Breast epithelium (tissue), 3 donors: ENCODE measurements around the gene RUBCN.

Source experiments
- CTCF ChIP-seq, 3 donors: fragments of 450-650 bp; IDR thresholded peaks; one replicate each; pipeline ENCODE4 v1.5.1; 2016 to 2017; ENCODE audit warnings: antibody characterized with exemption in 3 of 3, mild to moderate bottlenecking in 3 of 3, moderate library complexity in 3 of 3
- POLR2A ChIP-seq: fragments of 450-650 bp; IDR thresholded peaks from one replicate; pipeline ENCODE4 v1.6.1; 2016; ENCODE audit warnings: antibody characterized with exemption, mild to moderate bottlenecking, moderate library complexity

GRCh38 chr3:197680955-197681521 is 55.7 kb downstream of the RUBCN start:
- TF ChIP-seq CTCF (IDR thresholded peaks at IDR 0.05) (no peak), POLR2A (no peak)
